Activated T-helper 2 cell treated with anti-CD3 and anti-CD28 coated beads, Interferon-gamma antibody, Interleukin-2, Interleukin-4, amounts not matched to agents 10 μg/mL and 5 μg/mL and 100 μg/mL, durations not matched to agents 14 hours and 24 hours and 36 hours (primary cell): ENCODE measurements around the gene ADH1C. TPM values are rescaled to one million over a fixed set of nuclear protein-coding genes. Genes with fewer than 3 reads are reported as not detected.

Experiments
- DNase-seq: peaks from one replicate; pipeline ENCODE4 v3.0.0; 2021; ENCODE audit warnings: low spot score
- H3K27ac Mint-ChIP-seq: one replicate; pipeline ENCODE4 v1.8.0; 2021; ENCODE audit warnings: mixed read lengths
- H3K27me3 Mint-ChIP-seq: one replicate; pipeline ENCODE4 v1.8.0; 2021; ENCODE audit warnings: low read depth, mixed read lengths
- H3K36me3 Mint-ChIP-seq: one replicate; pipeline ENCODE4 v1.8.0; 2021; ENCODE audit warnings: low read depth, mixed read lengths
- H3K4me1 Mint-ChIP-seq: one replicate; pipeline ENCODE4 v1.8.0; 2021; ENCODE audit warnings: low read depth, mixed read lengths
- H3K4me3 Mint-ChIP-seq: one replicate; pipeline ENCODE4 v1.8.0; 2021; ENCODE audit warnings: low read depth, mild to moderate bottlenecking, moderate library complexity, mixed read lengths
- H3K9me3 Mint-ChIP-seq: one replicate; pipeline ENCODE4 v1.8.0; 2021; ENCODE audit warnings: mixed read lengths
- intact Hi-C: fragments of 100-400 bp; cut with micrococcal nuclease; formaldehyde crosslinking; loops from one replicate; pipeline ENCODE4 v1.15.1; 2023
- total RNA-seq: library from RNA; stranded (reverse); gene quantifications from 2 replicates; pipeline ENCODE4 v1.2.3, GENCODE V29; 2022

The ADH1C gene
- total RNA-seq, 1 donor from 2014 or later = not detected

- Mint-ChIP-seq H3K27me3 (no peaks in the 10 kb centered on the region), H3K36me3 (no peaks in the 10 kb centered on the region), H3K4me1 (no peaks in the 10 kb centered on the region), H3K9me3 (no peaks in the 10 kb centered on the region), H3K4me3 (no peak overlapping the region), H3K27ac (no peak overlapping the region)
- intact Hi-C loops = no loop called here
- no peak for DNase-seq
These were observed 35.2 kb downstream of the ADH1C start for GRCh38 chr4:99317354-99317753.

- no peak overlapping the region for H3K4me3 Mint-ChIP-seq
- no peaks in the 10 kb centered on the region for H3K36me3 Mint-ChIP-seq
- no peaks in the 10 kb centered on the region for H3K4me1 Mint-ChIP-seq
- H3K9me3 Mint-ChIP-seq = no peaks in the 10 kb centered on the region
- no peak for DNase-seq
- H3K27me3 Mint-ChIP-seq = no peaks in the 10 kb centered on the region
- intact Hi-C loops = no loop called here
- H3K27ac Mint-ChIP-seq = no peak overlapping the region
These were observed 36.7 kb downstream of the ADH1C start for GRCh38 chr4:99315839-99316238.

- Mint-ChIP-seq H3K9me3 (no peaks in the 10 kb centered on the region), H3K4me3 (no peak overlapping the region), H3K27ac (no peak overlapping the region), H3K36me3 (no peaks in the 10 kb centered on the region), H3K4me1 (no peaks in the 10 kb centered on the region), H3K27me3 (no peaks in the 10 kb centered on the region)
- intact Hi-C loops = no loop called here
- DNase-seq = no peak
These were observed 38.3 kb downstream of the ADH1C start for GRCh38 chr4:99314211-99314610.

- no peak for DNase-seq
- no peaks in the 10 kb centered on the region for H3K27me3 Mint-ChIP-seq
- intact Hi-C loops = no loop called here
- H3K4me1 Mint-ChIP-seq = no peaks in the 10 kb centered on the region
- no peak overlapping the region for H3K27ac Mint-ChIP-seq
- no peaks in the 10 kb centered on the region for H3K9me3 Mint-ChIP-seq
- no peaks in the 10 kb centered on the region for H3K36me3 Mint-ChIP-seq
- H3K4me3 Mint-ChIP-seq = no peak overlapping the region
These were observed 42.2 kb downstream of the ADH1C start for GRCh38 chr4:99310389-99310788.

GRCh38 chr4:99305638-99306400 is 46.7 kb downstream of the ADH1C start:
- intact Hi-C loops = no loop called here
- peaks cover 4% of the 10 kb centered on the region for H3K9me3 Mint-ChIP-seq

DNA sequence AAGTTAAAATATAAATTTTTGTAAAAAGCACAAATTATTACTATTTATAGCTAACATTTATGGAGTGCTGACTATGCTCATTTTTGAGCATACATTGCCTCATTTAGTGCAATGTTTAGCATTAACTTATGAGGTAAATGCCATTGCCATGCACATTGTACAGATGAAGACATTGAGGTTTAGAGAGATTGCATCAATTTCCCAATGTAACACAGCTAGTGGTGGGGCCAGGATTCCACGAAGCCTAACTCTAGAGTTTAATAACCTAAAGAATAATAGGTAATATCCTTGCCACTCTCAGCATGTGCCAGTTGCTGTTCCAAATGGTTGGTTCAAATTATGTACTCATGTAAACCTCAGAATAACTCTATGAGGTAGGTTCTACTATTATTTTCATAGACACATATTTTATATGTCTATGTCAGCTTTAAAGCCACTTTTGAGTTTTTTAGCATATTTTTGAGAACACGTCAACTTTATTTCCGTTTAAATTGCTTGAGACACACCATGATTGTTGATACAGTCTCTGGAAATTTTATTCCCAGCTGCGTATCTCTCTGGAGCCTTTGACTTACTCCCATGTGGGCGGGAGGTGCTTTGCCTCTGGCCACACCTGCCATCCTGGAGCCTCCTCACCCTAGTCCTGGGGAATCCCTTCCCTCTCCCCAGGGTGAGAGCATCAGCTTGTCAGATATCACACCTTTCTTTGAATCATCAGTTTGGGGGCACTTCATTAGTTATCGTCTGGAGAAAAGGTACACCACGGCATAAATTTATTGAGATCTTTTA is 51.0 kb downstream of the ADH1C start:
- Mint-ChIP-seq H3K36me3 (no peaks in the 10 kb centered on the region), H3K9me3 (peaks cover 4% of the 10 kb centered on the region), H3K27me3 (no peaks in the 10 kb centered on the region), H3K4me1 (no peaks in the 10 kb centered on the region), H3K27ac (no peak overlapping the region), H3K4me3 (no peak overlapping the region)
- DNase-seq = no peak
- intact Hi-C loops = no loop called here

More at GRCh38 chr4:99305638-99306400, 46.7 kb downstream of the ADH1C start:
- no peak overlapping the region for H3K4me3 Mint-ChIP-seq
- no peaks in the 10 kb centered on the region for H3K36me3 Mint-ChIP-seq
- DNase-seq = no peak
- H3K27ac Mint-ChIP-seq = no peak overlapping the region
- no peaks in the 10 kb centered on the region for H3K27me3 Mint-ChIP-seq
- H3K4me1 Mint-ChIP-seq = no peaks in the 10 kb centered on the region

DNA sequence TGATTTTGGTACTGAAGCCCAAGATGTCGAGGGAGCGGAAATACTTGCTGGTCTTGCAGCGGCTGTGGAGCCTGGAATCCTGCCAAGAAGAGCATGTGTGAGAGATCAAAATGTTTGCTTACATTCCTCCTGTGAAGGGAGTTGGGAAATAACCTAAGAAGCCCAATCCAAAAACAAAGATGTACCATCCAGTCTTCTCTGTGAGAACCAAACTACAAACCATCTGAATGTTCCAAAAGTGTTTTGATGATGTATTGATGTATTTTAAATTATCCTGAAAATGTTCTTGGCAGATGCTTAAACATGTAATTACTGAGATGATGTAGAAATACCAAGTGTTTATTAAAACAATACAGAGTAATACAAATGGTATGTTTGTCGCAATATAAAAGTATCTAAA is 51.6 kb downstream of the ADH1C start:
- H3K27ac Mint-ChIP-seq = no peak overlapping the region
- H3K36me3 Mint-ChIP-seq = no peaks in the 10 kb centered on the region
- intact Hi-C loops = no loop called here
- H3K4me3 Mint-ChIP-seq = no peak overlapping the region
- H3K4me1 Mint-ChIP-seq = no peaks in the 10 kb centered on the region
- peaks cover 4% of the 10 kb centered on the region for H3K9me3 Mint-ChIP-seq
- no peak for DNase-seq
- no peaks in the 10 kb centered on the region for H3K27me3 Mint-ChIP-seq

- no peaks in the 10 kb centered on the region for H3K27me3 Mint-ChIP-seq
- DNase-seq = no peak
- H3K27ac Mint-ChIP-seq = no peak overlapping the region
- intact Hi-C loops = no loop called here
- H3K4me1 Mint-ChIP-seq = no peaks in the 10 kb centered on the region
- no peaks in the 10 kb centered on the region for H3K36me3 Mint-ChIP-seq
- no peak overlapping the region for H3K4me3 Mint-ChIP-seq
- H3K9me3 Mint-ChIP-seq = peaks cover 4% of the 10 kb centered on the region
These were observed 59.2 kb downstream of the ADH1C start for GRCh38 chr4:99293357-99293756.

GRCh38 chr4:99290848-99291786 is 61.4 kb downstream of the ADH1C start, which contains the start of gene ADH1A:
ADH1A (minus strand) TSS chr4:99290985; CDS start chr4:99290914, 71 bp downstream.
- no peak for DNase-seq
- intact Hi-C loops = no loop called here
- Mint-ChIP-seq H3K9me3 (peaks cover 4% of the 10 kb centered on the region), H3K4me1 (no peaks in the 10 kb centered on the region), H3K27me3 (no peaks in the 10 kb centered on the region), H3K27ac (no peak within 1 kb of the TSS), H3K36me3 (no peaks in the 10 kb centered on the region), H3K4me3 (no peak within 1 kb of the TSS)

Other genes starting within 250 kb of the ADH1C start
- not detected in 2 replicates for gene ADH4, start 208.4 kb downstream of the ADH1C start, total RNA-seq
- not detected in 2 replicates for gene ADH6, start 133.5 kb downstream of the ADH1C start, total RNA-seq
- gene ADH1A, start 61.8 kb downstream of the ADH1C start, total RNA-seq = not detected in 2 replicates
- not detected in 2 replicates for gene ADH1B, start 31.3 kb downstream of the ADH1C start, total RNA-seq
- not detected in 2 replicates for gene ADH7, start 82.6 kb upstream of the ADH1C start, total RNA-seq
- gene C4orf17, start 158.3 kb upstream of the ADH1C start, total RNA-seq = not detected in 2 replicates
- gene TRMT10A, start 211.3 kb upstream of the ADH1C start, total RNA-seq = 7.9 and 8.4 TPM in 2 replicates
- gene MTTP, start 222.1 kb upstream of the ADH1C start, total RNA-seq = not detected in 2 replicates